SKM-1 (cell line): ENCODE data around the gene SCGB3A1.
A peak's percentile ranks its signal among the peaks of the same experiment; 100 is the strongest.

Source experiments
- DNase-seq: peaks from one replicate; lab custom pipeline; 2025; ENCODE audit not compliant: unreplicated experiment; lab: John Stamatoyannopoulos, UW

The SCGB3A1 gene

DNA sequence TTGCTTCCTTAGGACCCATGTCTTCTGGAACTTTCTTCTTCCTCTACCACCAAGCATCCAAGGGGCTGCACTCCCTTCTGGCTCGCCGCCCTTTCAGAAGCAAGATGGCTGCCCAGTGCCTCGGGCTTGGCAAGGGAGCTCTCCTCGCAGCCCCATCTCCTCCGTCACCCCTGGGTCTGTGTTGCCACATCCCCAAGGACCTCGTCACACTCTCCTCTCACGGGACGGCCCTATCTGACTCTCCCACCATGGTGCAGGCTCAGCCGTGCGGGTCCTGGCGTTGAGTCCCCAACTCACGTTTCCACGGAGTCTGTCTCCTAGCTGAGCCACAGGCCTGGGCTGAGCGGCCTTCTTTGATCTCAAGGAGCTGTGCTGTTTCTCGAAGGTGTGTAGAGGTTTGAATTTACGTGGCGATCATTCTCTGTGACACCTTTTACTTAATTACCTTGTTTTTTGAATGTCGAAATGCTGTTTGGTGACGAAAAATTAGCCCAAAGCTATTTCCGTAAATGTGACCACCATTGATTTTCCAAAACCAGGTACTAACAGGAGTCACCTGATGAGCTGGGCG, 15.0 kb upstream of the SCGB3A1 start:
- no peak for DNase-seq

DNA sequence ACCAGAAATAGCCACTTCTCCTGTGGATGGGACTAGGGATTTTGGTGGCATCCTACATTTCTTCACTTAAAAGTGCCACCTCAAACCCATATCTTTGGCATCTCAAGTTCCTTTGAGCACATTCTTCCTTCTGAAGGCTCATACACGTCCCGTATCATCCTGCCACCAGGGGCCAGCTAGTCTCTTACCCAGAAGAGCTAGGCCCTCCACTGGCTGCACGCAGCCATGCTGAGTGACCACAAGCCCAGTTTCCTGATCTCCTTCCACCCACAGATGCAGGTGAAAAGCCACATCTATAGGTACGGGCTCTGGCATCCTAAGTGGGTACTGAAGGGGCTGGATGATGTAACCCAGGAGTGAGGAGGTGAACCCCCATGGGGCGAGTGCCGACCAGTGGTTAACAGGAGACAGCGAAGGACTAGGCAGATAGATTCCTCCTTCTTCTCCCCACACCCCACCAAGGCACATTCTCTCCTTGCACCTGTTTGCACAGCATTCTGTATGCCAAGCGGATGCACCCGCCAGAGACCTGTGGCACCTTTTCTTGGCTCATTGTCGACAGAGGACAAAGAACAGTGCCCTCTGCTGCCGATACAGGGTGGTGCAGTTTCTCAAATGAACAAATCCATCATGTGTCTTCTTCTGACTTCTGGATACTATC, 14.4 kb upstream of the SCGB3A1 start:
- peak; percentile 38 for DNase-seq

DNA sequence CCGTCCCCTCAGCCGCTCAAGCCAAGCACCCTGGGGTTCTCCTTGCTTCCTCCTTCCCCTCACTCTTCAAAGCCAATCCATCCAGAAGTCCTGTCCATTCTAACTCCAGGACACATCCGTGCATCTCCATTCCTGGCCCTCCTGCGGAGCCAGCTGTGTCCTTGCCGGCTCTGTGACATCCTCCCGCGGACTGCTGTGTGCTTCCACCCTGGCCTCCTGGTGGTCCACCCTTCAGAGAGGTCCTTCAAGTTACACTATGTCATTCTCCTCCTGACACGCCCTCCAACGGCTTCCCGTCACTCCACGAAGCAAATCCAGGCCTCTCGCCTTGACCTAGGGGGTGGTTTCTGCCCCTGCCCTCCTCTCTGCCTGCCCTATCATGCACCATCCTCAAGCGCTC, 13.0 kb upstream of the SCGB3A1 start:
- no peak for DNase-seq

DNA sequence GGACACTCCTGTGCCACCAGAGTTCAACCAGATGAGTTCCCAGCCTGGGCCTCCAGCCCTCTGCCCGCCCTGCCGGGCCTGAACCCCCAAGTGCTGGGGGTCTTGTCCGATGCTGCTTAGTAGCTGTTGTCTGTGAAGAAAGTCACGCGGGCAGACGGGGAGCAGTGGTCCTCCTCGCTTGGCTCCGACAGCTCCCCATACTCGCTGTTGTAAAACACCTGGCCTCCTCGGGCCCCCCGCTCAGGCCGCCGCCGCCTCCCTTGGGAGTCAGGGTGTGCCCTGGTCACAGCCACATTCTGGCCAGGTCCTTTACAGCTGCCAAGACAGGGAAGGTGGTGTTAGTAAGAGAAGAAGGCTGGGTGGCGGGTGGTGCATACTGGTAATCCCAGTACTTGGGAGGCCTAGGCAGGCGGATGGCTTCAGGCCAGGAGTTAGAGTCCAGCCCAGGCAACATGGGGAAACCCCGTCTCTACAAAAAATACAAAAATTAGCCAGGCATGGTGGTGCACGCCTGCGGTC, 11.8 kb upstream of the SCGB3A1 start:
- no peak for DNase-seq

DNA sequence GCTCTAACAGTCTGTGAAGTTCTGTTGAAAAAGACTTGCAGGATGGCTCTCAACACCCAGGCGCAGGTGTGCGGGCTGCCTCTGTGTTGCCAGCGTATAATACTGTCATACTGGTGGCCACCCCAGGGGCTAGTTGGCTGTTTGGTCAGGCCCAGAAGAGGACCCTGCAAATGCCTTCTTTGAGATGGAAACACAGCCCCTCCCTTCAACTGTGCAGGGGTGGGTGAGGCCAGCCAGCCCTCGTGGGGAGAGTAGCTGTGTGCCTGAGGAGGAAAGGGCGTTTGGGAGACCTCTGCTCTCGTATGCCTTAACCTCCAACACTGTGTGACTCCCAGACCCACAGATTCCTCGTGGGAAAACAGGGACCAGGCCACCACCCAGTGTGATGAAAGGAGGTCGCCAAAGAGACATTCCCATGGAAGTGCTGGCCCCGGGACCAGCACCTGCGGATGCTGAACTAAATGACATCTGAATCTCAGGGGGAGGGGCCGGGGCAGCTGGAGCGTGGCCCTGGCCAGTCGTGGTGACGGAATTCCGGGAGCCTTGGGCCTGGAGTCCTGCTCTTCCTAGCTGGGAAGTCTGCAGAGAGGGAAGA, 11.3 kb upstream of the SCGB3A1 start:
- DNase-seq, result no peak

DNA sequence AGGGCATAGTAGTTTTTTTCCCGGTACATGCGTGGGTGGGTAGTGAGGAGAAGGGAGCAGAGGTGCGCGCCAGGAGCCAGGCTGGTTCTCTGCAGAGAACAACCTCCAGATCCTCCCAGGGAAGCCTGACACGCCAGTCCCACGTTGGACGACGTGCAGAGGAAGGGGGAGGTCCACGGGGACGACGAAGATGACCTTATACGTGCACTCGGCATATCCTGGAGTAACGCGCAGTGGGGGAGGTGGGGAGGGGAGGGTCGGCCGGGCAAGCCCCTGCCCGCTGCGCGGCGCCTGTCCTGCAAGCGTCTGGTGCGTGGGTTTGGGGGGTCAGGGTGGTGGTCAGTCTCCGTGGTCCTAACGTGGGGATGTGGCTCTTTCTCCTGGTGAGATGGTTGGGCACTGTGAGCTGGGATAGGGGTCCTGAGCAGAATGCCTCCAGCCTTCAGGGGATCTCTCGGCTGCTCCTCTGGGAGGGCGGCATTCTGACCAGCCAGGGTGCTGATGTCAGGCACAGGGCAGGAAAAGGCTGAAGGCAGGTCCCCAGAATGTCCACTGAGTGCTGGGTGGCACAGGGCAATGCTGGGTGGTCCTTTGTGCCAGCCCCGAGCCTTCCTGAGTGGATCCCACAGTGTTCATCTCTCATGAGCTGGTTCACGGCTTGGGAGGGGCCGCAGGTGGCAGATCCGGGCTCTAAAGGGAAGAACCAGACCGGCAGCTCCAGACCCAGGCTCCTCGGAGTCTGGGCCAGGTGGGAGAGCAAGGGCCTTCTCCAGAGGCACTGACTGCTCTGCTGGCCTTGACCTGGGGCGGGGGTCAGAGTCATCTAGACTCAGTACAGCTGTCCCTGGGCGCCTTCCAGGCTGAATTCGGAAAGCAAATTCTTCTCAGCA, 10.5 kb upstream of the SCGB3A1 start:
- DNase-seq, result no peak

DNA sequence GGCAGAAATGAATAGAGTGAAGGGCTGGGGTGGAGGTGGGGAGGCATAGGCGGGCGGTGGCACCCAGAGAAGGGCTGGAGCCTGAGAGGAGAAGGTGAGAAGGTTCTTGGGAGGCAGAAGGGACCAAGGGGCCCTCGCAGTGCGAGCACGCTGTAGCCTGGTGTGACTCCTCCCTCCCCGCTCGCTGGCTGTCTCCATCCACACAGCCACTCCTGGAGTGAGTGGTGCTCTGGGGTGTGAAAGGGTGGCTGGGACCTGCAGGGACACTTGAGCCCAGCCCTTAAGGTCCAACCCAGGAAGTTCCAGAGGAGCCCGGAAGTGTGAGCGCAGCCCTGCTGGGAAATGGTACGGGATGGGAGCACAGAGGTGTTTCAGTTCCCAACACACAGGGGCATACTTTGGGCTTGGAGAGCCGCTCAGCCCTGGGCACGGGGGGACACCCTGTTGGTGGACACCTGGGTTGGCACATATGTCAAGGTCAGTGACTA, 9.3 kb upstream of the SCGB3A1 start:
- no peak for DNase-seq

DNA sequence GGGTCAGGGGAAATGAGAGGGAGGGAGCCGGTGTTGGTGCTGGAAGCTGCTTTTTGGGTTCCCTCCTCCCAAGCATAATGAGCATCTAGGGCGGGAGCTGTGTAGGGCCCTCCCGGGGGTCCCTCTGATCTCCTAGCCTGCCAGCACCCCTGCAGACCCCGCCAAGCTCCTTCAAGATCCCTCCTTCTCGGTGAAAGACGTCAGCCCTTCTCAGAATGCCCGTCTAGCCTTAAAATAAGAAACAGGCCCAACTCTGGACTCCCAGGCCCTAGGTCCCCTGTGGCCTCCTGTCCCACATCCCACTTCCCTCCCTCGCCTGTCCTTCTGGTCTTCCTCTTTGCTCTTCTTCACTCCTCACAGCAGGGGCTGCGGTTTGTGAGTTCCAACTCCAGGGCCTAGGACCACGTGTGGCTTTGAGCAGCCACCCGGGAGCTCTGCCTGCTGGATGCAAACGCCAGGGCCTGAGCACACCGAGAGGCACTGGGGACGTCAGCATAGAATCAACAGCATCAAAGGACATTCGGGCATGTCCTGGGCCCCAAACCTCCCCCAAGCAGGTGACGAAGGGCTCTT, 8.8 kb upstream of the SCGB3A1 start:
- no peak for DNase-seq

DNA sequence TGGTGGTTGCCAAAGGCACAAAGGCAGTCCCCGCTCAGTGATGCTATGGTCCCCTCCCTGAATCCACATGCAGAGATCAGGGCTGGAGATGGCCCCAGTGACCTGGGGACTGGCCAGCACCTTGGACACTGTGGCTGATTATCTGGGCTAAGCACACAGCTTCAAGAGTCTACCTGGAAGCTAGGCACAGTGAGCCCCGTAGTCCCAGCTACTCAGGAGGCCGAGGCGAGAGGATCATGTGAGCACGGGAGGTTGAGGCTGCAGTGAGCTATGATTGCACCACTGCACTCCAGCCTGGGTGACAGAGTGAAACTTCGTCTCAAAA, 8.3 kb upstream of the SCGB3A1 start:
- DNase-seq, result no peak

DNA sequence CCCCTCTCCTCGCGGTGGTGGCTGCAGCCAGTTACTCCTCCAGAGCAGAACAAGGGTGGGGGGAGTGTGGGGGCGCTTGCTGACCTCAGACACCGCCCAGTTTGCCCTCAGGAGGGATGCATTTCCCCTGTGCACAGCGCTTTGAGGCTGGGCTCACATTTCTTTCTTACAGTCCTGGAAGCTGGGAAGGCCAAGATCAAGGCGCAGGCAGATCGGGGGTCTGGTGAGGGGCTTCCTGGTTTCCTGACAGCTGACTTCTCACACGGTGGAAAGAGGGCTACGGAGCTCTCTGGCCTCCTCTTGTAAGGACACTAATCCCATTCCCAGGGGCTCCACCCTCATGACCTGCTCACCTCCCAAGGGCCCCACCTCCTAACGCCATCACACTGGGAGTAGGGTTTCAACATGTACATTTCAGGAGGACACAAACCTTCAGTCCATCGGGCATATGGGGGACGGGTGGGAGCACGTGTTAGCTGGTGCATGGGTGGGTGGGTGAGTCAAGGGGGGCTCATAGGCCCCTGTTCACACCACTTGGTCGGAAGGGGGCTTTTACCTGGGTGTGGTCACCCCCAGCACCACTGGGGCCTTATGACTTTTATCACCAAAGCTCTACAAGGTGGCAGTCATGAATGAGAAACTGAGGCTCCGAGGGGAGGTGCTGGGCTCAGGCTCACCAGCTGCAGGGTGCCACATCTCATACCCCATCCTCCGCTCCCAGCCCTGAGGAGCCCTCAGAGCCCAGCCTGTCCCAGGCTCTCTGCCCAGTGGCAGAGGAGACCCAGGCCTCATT, 7.7 kb upstream of the SCGB3A1 start:
- no peak for DNase-seq

DNA sequence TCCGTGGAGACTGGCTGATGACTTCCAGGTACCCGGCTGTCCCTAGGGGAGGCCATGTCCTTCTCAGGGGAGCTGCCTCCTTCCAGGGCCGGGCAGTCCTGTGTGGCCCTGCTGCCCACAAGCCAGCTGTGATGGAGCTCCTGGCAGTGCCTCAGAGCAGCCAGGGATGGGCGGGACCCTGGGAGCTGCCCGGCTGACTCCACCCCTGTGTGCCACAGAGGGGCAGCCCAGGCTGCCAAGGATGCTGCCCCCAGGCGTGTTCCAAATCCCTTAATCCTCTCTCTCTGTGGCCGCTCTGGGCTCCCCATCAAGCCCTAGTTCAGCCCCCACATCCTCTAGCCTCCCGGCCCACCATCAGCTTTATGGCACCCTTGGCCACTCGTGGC, 7.0 kb upstream of the SCGB3A1 start:
- DNase-seq, result no peak

DNA sequence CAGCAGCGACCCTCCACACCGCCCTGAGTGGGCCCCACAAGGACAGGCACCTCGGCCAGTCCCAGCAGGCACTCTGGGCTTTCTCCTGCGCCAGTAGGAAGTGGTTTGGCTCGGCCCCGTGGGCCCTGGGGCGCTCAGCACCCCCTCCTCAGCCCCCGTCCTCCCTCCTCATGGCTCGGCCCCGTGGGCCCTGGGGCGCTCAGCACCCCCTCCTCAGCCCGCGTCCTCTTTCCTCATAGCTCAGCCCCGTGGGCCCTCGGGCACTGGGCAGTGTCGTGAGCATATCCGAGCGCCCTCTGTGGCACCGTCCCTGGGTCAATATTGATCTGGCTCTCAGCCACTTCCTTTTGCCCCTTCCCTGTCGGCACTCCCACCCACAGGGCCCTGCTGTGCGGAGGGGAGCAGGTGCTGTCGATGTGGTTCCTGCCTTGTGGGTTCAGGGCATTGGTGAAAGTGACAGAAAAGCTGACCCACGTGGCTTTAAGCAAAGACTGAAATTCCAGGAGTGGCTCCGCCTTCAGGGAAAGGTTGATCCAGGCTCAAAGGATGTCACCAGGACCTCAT, 5.5 kb upstream of the SCGB3A1 start:
- no peak for DNase-seq

DNA sequence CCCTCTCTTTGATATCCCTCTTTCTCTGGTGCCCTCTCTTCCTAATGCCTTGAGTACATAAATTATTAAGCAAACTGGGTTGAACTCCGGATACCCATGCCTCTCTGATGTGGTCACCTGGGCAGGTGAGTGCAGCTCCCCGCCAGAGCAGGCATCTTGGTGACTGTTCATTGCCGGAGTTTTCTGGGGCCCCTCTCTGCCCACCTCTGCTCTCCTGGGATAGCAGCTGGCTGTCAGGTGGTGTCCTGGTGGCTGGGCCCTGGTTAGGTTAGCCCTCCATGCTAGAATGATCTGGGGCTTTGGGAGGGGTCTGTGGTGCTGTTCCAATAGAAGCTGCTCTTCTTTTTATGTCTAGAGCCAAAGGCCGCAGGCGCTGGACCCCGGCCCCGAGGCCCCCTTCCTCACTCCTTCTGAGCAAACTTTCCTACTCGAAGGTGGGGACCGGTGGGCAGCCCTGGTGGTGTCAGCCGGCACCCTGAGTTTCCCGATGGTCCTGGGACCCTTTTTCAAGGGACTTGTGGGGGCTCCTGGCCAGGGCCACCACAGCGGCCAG, 4.9 kb upstream of the SCGB3A1 start:
- no peak for DNase-seq

DNA sequence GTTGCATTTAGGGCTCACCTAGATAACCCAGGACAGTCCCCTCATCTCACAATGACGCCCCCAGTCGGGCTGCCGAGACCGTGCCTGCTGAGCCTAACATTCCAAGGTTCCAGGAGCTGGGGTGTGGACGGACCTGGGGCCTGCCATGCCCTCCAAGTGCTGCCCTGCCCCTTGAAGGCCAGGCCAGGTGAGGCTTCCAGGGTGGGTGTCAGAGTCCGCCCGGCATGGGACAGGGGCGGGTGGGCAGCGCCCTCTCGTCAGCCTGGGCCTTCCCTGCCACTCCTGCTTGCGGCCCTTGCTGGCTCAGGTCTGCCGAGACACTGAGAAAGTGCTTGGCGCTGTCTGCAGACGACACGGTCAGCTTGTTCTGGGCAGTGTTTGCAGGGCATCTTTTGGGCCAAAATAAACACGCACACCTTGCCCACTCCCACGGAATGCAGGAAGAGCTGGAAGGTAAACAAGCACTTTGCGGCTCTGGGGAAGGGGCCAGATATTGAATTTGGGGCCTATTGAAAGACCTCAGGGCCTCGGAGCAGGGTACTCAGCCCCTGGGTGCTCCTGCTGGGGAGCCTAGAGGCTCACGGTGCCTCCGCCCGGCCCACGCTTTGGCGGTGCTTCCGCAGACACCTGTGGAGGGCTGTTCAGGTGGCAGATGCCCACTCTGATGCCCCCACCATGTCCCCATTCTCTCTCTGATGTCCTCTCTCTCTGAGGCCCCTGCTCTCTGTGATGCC, 4.2 kb upstream of the SCGB3A1 start:
- DNase-seq, result no peak

DNA sequence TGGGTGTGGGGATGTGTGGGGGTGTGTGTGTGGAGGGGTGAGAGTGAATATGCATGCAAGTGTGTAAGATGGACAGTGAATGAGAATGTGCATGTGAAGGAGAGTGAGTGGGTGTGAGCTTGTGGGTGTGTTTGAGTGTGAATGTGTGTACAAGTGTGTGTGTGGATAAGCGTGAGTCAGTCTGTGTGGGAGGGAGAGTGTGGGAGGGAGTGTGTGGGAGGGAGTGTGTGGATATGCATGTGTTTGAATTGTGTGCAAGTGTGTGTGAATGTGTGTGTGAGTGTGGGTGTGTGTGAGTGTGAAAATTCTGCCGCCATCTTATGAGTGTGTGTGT, 3.7 kb upstream of the SCGB3A1 start:
- DNase-seq, result no peak

DNA sequence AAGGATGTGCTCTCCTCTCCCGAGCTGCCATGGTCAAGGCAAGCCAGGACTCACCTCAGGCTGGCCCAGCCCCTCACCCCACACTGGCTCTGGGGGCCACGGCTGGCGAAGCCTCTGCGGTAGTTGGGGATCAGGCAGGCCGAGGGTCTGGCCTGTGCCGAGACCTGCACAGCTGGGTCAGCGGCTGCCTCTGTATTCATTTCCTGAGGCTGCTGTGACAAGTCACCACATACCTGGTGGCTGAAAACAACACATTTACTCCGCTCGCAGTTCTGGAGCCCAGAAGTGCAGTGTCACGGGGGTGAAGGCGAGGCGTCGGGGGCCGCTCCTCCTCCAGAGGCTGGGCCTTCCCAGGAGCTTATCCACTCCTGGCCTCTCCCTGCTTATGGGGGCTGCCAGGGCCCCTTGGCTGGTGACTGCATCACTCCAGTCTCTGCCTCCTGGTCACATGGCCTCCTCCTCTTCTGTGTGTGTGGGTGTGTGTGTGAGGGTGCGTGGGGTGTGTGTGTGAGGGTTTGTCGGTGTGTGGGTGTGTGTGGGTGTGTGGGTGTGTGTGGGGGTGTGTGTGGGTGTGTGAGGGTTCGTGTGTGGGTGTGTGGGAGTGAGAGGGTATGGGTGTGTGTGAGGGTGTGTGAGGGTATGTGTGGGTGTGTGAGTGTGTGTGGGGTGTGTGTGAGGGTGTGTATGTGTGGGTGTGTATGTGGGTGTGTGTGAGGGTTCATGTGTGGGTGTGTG, 3.2 kb upstream of the SCGB3A1 start:
- DNase-seq, result no peak

DNA sequence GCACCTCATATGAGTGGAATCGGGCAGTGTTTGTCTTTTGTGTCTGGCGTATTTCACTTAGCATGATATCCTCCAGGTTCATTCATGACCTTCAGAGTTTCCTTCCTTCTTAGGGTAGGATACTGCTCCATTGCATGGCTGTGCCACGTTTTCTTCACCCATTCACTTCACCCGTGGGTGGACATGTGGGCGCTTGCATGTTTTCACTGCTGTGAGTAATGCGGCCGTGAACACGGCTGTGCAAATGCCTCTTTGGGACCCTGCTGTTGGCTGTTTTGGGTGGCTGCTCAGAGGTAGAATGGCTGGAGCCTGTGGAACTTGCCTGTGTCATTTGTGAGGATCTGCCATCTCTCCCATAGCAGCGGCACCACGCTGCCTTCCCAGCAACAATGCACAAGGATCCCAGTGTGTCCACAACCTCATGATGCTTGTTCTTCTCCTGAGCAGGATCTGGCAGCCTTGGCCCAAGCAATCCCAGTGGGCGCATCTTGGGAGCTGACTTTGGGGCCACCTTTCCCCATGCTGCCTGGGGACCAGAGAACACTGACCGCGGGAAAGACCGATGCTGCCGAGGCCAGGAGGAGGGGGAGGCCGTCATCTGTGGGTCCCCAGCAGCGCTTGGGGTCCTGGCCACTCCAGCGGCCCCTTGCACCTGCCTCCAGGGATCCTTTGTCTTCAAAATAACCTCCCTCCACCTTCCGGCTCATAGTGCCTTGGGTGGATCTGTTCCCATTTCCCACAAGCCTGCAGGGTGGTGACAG, 2.3 kb upstream of the SCGB3A1 start:
- DNase-seq, result no peak

DNA sequence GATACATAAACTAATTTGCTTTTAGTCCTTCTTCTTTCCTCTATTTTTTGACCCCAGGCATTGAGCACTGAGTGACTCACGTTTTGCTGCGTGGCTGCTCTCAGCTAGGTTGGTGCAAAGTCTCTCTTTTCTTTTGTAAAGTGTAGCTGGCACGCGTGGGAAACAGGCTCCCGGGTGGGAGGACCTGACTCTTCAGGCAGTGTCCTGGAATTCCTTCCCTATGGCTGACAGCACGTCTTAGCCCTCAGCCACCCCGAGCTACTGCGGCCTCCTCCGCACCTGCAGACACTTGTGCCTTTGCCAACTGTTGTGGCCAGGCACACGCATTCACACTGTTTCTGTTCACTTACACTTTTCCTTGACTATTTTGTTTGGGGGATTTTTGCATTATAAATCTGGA, 877 bp upstream of the SCGB3A1 start:
- DNase-seq, result no peak
